Measurements from ENCODE around the gene SRGAP1.

Gene SRGAP1

GRCh38 chr12:64001439-64001838, 156.9 kb downstream of the SRGAP1 start:
- no peak for TF ChIP-seq ZNF214 (tag by site-specific recombination; IDR thresholded peaks at IDR 0.05; ENCODE audit: borderline replicate concordance)
- no peak for TF ChIP-seq ZNF629 (tag by site-specific recombination; IDR thresholded peaks at IDR 0.05)
- no peak for TF ChIP-seq KLF8 (tag by site-specific recombination; IDR thresholded peaks at IDR 0.05)
- no peak for TF ChIP-seq ZEB2 (tag by site-specific recombination; IDR thresholded peaks at IDR 0.05)
- no peak for TF ChIP-seq ZNF423 (tag by site-specific recombination; IDR thresholded peaks at IDR 0.05)
- no peak for TF ChIP-seq ZNF560 (tag by site-specific recombination; IDR thresholded peaks at IDR 0.05; ENCODE audit: borderline replicate concordance)
- TF ChIP-seq, protein P1, sequence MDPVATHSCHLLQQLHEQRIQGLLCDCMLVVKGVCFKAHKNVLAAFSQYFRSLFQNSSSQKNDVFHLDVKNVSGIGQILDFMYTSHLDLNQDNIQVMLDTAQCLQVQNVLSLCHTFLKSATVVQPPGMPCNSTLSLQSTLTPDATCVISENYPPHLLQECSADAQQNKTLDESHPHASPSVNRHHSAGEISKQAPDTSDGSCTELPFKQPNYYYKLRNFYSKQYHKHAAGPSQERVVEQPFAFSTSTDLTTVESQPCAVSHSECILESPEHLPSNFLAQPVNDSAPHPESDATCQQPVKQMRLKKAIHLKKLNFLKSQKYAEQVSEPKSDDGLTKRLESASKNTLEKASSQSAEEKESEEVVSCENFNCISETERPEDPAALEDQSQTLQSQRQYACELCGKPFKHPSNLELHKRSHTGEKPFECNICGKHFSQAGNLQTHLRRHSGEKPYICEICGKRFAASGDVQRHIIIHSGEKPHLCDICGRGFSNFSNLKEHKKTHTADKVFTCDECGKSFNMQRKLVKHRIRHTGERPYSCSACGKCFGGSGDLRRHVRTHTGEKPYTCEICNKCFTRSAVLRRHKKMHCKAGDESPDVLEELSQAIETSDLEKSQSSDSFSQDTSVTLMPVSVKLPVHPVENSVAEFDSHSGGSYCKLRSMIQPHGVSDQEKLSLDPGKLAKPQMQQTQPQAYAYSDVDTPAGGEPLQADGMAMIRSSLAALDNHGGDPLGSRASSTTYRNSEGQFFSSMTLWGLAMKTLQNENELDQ (tag by site-specific recombination; IDR thresholded peaks at IDR 0.05; ENCODE audit: low read depth): no peak
- Histone ChIP-seq H3K9me3 (ENCODE audit: control insufficient read depth, insufficient read depth, low read depth, low read length) (no peaks in the 10 kb centered on the region), H3K4me3 (ENCODE audit: low read depth, low read length) (no peak overlapping the region), H3K36me3 (ENCODE audit: control insufficient read depth in 2 of 2, insufficient read depth in 1 of 2, low read length in 2 of 2) (no peaks in the 10 kb centered on the region), H3K27ac (ENCODE audit: extremely low read depth, low read depth, low read length) (no peak overlapping the region), H3K4me1 (ENCODE audit: control insufficient read depth, insufficient read depth, low read length) (no peaks in the 10 kb centered on the region)
- ChIA-PET CTCF (no interaction called here), POLR2A (no interaction called here)

DNA sequence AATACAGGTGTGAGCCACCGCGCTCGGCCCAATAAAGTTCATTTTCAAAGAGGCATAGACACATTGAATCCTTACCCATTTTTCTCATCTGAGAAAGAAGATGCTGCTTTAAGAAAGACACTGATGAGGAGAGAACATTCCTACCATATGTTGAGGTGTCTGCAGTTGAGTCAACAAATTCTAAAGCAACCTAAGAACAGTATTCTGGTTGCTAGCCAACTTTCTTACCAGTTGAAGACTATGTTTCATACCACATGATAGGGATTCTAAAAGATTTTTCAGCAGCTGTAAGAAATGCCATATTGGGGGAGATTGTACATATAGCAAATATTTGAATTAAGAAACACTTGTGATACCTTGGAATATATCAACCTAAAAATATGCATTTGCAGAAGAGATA, 160.1 kb downstream of the SRGAP1 start:
- ChIA-PET POLR2A (no interaction called here), CTCF (no interaction called here)
- Histone ChIP-seq H3K4me3 (ENCODE audit: low read depth, low read length) (no peak overlapping the region), H3K4me1 (ENCODE audit: control insufficient read depth, insufficient read depth, low read length) (no peaks in the 10 kb centered on the region), H3K36me3 (ENCODE audit: control insufficient read depth in 2 of 2, insufficient read depth in 1 of 2, low read length in 2 of 2) (no peaks in the 10 kb centered on the region), H3K27ac (ENCODE audit: extremely low read depth, low read depth, low read length) (no peak overlapping the region), H3K9me3 (ENCODE audit: control insufficient read depth, insufficient read depth, low read depth, low read length) (no peaks in the 10 kb centered on the region)
- TF ChIP-seq TCF7L2 (IDR thresholded peaks at IDR 0.05; ENCODE audit: borderline replicate concordance, low read depth, low read length) (no peak), ZNF398 (tag by site-specific recombination; IDR thresholded peaks at IDR 0.05) (no peak), ZNF501 (tag by site-specific recombination; IDR thresholded peaks at IDR 0.05) (no peak), HIC1 (tag by site-specific recombination; IDR thresholded peaks at IDR 0.05) (no peak), ZNF248 (tag by site-specific recombination; IDR thresholded peaks at IDR 0.05) (no peak), ZNF664 (tag by site-specific recombination; IDR thresholded peaks at IDR 0.05) (no peak), ZNF473 (tag by site-specific recombination; IDR thresholded peaks at IDR 0.05) (no peak), ZNF571 (tag by site-specific recombination; IDR thresholded peaks at IDR 0.05) (no peak), GLIS1 (tag by site-specific recombination; IDR thresholded peaks at IDR 0.05) (no peak)

GRCh38 chr12:64006211-64006825, 161.8 kb downstream of the SRGAP1 start:
- ChIA-PET CTCF (interaction anchor here (1.3 kb wide), 1 partner anchor 250 kb away, joined by 4 read pairs; no protein-coding TSS in a partner anchor), POLR2A (no interaction called here)
- TF ChIP-seq ZBTB6 (tag by site-specific recombination; IDR thresholded peaks at IDR 0.05): no peak
- TF ChIP-seq REST (tag by site-specific recombination; IDR thresholded peaks at IDR 0.05): no peak
- no peak for TF ChIP-seq ZNF157 (tag by site-specific recombination; IDR thresholded peaks at IDR 0.05)

More at GRCh38 chr12:64006211-64006825, 161.8 kb downstream of the SRGAP1 start:
- Histone ChIP-seq H3K9me3 (ENCODE audit: control insufficient read depth, insufficient read depth, low read depth, low read length) (no peaks in the 10 kb centered on the region), H3K4me1 (ENCODE audit: control insufficient read depth, insufficient read depth, low read length) (no peaks in the 10 kb centered on the region), H3K27ac (ENCODE audit: extremely low read depth, low read depth, low read length) (no peak overlapping the region), H3K36me3 (ENCODE audit: control insufficient read depth in 2 of 2, insufficient read depth in 1 of 2, low read length in 2 of 2) (no peaks in the 10 kb centered on the region), H3K4me3 (ENCODE audit: low read depth, low read length) (no peak overlapping the region)
